HG03039 (cell line): ENCODE measurements around the gene EML1.

Experiments
- ATAC-seq: cut with Tn5 transposase; IDR thresholded peaks from one replicate; pipeline ENCODE4 v1.9.1; 2021; ENCODE audit warnings: mild to moderate bottlenecking, moderate library complexity; ENCODE audit not compliant: unreplicated experiment

EML1 gene

DNA sequence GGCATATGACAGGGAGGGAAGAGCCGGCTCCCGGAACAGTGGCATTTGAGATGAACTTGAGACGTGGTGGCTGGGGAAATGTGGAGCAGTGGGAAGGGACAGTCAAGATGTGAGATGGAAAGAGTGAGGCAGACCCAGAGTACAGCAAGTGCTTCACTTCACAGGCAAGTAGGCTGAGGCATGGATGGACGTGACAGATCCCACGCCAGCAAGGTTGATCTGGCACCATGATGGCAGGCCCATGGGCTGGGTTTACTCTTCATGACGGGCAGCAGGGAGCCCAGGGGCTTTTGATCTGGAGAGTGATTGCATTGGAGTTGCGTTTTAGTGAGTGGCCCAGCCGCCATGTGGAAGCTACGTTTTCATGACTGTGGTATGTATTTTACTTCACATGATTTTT, 17.9 kb upstream of the EML1 start:
- no peak for ATAC-seq

DNA sequence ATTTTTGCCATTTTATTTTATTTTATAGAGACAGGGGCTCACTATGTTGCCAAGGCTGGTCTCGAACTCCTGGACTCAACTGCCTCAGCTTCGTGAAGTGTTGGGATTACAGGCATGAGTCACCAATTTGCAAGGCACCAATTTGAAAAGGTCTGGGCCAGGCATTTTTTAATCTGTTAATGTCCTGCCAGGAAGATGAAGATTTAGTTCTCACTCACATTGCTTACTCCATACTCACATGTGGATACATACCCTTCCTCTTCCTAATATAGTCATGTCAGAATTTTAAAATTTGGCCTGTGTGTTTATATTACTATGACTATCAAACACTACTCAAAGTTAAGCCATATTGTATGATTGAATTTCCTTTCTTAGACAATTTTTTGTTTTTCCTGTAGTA, 15.3 kb upstream of the EML1 start:
- no peak for ATAC-seq

DNA sequence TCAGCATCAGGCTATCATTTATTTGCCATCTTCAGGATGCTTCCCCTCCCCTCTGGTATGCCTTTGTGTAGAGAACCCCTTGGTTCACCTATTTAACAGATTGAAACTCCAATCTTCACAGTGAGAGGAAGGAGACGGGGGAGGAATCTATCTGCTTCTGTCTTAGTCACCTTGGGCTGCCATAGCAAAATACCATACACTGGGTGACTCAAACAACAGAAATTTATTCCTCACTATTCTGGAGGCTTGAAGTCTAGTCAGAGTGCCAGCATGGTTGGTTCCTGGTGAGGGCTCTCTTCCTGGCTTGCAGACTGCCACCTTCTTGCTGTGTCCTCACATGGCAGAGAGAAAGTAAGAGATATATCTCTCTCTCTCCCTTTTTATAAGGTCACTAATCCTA, 13.5 kb upstream of the EML1 start:
- ATAC-seq = no peak

DNA sequence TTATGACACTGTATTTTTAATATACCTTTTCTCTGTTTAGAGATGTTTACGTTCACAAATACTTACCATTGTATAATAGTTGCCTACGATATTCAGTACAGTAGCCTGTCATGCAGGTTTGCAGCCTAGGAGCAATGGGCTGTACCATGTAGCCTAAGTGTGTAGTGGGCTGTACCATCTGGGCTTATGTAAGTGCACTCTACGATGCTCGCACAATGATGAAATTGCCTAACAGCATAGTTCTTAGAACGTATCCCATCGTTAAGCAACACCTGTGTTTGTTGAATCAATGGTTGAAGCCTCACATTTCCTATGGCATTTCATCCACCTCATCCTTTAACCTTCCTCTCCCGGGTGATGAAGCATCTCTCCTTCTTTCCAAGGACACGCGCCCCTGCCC, 12.5 kb upstream of the EML1 start:
- ATAC-seq = no peak

DNA sequence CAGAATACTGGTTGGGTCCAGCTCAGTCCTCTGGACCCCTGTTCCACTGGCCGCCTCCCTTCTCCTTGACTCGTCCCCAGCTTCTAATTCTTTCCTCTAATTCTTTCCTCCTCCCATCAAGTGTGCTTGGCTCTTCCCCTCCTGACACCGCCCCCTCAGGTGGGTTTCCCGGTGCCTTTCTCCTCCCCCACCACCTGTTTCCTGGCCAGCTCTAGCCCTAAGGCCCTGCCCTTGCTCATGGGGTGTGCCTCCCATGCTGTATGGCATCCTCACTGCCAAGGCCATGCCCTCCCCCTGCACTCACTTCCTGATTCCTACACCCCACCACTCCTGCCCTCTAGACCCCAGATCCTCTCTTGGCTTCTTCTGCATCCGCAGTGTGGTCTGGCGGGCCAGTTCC, 12.1 kb upstream of the EML1 start:
- ATAC-seq = no peak

DNA sequence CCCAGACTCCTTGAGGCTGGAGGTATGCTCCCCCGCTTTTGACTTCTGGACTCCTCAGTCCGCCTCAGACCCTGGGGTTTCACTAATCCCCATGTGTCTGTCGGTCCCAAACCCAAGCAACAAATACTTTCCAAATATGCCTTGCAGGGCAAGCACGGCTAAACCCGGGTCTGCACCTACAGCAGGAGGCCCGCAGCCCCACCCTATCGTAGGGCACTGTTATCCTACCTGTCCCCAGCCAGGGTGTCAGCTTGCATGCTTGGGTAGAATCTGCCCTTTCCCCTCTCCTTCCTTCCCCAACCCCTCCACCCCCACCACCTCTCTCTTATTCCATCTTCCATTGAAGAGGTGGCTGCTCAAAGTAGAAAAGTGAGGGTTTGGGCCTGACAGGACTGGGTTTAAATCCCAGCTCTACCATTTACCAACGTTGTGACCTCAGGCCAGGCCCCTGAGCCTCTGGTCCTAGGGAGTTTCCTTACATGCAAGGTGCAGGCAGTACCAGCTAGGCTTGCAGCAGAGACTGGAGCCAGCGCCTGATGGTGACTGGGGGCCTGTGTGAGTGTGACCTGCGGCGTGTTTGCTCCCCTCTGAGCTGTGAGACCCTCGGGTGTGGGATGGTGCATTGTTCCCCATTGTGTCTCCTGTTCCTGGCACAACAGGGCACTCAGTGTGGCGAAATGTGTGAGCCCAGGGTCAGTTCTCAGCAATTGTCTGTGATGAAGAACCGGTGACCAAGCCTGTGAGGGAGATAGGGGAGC, 11.2 kb upstream of the EML1 start:
- no peak for ATAC-seq

DNA sequence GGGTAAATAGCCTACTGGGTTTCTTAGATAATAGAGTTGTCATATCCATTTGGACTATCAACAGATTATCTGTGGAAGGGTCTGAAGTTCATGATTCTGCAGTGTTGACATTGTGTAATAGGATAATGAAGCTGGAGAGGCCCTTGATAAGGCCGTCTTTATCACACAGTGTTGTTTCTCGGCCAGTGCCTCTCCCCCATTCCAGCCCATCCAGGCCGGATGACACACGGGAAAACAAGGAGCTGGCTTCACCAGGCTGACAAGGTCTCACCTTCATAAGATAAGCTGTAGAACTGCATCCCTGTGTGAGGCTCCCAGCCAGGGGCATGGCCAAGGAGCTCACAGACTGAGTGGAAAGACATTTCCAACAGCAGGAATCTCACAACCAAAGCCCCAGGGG, 8.7 kb upstream of the EML1 start:
- no peak for ATAC-seq

DNA sequence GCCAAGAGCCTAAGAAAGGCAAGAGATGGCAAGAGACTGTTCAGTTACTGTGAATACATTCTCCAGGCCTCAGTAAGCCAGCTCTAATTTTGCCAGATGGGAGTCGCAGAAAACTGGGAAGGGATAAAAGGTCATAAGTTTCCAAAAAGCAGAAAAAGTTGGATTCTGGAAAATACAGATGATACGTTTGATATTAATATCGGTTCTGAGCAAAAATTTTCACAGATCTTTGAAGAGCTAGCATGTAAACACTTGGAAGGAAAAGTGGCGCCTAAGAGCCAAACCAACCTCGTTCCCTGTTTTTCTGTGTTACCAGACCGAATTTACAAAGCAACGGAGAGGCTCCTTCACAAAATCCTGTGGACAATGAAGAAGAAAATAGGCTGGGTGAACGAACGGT, 7.8 kb upstream of the EML1 start:
- ATAC-seq = no peak

DNA sequence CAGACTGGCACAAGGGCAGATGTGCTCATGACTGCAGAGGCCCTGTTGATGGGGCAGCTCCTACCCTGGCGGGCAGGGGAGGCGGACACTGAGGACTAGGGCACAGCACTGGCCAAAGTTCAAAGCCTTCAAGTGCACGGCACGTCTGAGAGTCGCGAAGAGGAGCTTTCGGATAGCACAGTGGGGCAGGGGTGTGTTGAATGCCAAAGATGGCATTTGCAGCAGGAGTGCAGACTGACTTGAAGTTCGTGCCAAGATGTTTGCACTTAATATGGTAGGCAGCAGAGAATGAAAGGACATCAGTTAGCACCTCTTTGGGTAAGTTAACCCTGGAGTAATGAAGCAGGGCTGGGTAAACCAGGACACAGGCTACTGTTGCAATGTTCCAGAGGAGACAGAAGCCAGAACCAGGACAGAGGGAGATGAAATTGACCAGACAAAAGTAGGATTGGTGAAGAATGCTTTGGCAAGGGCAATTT, 6.7 kb upstream of the EML1 start:
- ATAC-seq = no peak

DNA sequence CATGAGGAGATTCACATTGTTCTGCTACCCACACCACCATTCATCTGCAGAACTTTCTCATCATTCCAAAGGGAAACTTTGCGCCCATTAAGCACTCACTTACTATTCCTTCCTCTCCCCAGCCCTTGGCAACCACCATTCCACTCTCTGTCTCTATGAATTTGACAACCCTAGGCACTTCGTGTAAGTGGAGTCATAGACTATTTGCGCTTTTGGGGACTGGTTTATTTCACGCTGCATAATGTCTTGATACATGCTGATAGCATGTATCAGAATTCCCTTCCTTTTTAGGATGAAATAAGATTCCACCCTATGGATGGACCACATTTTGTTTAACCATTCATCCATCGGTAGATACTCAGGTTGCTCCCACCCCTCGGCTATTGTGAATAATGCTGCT, 4.5 kb upstream of the EML1 start:
- ATAC-seq = no peak

DNA sequence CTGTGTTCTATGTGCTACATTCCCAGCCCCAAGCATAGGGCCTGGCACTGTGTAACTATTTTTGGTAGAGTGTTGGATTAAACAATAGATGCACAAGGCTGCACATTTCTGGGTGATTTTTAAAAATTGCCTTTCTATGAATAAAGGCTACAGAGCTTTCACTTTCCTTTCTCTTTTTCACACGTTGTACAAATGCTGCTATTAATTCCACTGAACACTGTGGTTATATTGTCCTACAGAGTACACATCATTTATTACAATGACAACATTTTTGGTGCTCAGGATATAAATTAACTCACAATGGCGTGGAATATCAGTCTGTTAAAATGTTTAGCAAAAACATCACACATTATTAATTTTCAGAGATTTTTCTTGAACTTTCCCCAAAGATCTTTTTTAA, 3.6 kb upstream of the EML1 start:
- ATAC-seq = no peak

DNA sequence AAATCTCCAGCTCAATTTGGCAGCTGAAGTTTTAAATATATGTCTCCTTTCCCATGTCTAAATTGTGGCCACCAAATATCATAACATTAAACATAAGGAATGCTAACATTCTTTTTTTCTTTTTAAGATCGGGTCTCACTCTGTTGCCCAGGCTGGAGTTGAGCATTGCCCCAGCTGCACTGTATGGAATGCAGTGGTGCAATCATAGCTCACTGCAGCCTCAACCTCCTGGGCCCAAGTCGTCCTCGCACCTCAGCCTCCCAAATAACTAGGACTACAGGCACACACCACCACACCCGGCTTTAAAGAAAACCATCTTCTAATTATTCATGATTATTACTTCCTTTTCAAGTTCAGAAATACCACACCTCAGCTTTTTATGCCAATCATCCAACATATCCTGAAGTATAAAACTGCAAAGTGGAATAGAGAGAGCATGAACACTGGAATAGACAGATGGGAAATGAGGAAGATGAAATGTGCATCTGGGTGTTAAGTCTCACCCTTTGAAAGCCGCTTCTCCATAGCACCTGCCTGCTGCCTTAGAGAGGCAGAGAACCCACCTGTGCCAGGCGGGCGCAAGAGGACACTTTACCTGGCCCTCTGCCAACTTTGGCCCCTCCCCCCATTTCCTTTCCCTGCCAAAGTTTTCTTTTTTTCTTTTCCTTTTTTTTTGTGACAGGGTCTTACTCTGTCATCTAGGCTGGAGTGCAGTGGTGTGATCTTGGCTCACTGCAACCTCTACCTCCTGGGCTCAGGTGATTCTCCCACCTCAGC, 2.8 kb upstream of the EML1 start:
- no peak for ATAC-seq

DNA sequence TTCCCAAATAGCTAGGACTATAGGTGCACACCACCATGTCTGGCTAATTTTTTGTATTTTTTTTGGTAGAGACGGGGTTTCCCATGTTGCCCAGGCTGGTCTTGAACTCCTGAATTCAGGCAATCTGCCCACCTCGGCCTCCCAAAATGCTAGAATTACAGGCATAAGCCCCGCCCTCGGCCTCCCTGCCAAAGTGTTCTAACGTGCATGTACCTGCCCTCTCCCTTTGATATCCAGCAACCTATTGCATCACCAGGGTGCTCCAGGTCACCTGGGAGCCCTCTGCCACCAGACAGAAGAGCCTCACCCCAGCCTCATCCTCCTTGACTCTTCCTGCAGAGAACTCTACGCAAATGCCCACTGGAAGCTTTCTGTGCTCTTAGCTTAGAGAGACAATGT, 2.2 kb upstream of the EML1 start:
- ATAC-seq = no peak

DNA sequence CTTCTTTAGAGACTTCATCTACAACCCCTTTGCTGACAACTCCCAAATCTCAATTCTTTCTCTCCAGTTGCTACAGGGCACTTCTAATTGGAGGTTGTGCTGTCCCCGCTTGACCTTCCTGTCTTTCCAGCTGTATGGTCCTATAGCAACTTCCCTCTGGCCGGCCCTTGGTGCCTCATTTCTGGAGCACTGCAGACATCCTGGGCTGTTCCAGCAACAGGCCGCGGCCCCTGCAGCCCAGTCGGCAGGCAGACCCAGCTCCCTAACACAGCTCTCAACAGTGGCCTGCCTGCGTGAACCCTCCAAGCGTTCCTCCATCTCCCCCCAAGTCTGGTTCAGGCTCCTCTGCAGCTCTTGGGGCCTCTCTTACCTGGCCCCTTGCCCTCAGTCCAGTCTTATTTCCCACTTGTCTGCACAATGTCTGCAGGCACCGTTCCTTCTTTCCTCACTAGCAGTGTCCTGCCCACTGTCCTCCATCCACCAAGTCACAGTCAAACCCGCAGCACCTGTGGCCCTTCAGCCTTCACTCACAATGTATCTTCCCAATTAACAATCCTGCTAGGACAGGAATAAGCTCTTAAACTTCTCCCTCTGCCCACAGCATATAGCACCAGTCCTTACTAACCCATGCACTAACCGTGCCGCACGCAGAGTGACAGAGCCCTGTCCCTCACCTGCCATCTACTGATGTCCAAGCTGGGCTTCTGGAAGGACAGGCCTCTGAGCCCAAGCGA, 1.6 kb upstream of the EML1 start:
- no peak for ATAC-seq

DNA sequence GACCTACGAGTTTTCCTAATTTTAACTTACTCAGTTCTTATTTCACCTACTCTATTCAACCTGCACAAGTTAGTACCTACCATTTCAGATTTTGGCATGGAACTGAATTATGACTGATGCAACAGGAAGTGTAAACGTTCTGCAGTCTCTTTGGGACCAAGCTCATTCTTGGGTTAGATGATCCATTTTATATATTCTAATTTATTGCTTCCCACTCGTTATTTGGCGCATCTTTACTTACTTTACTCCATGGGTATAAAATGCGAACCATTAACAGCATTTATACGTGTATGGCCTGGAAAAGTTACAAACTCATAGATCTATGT, 1.0 kb upstream of the EML1 start:
- no peak for ATAC-seq

DNA sequence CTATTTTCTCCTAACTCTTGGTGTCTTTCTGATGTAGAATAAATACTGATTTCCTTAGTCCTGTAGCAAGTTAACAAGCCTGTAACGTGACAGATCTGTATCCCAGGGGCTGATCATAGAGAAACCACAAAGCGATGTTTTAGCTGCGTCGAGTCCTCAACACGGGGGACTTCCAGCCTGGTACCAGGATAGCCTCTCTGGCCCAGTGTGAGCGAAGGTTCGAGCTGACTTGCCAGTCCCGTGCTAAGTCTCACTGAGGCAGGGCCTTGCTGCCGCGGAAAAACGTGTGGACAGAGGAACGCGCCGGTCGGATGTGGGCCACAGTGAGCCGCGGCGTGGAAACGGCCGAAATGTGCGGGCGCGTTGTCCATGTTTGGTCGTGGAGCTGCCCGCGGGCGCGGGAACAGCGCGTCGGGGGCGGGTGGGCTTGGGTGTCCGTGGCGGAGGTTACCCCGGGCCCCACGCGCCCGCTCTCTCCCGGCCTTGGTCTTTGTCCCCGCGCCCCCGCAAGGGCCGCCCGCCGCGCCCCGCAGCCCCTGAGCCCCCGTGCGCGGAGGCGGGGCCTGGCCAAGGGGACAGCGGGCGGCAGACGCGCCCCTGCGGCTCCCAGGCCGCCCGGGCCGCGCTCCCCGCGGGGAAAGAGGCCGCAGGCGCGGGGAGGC, 531 bp upstream of the EML1 start:
- ATAC-seq = no peak

DNA sequence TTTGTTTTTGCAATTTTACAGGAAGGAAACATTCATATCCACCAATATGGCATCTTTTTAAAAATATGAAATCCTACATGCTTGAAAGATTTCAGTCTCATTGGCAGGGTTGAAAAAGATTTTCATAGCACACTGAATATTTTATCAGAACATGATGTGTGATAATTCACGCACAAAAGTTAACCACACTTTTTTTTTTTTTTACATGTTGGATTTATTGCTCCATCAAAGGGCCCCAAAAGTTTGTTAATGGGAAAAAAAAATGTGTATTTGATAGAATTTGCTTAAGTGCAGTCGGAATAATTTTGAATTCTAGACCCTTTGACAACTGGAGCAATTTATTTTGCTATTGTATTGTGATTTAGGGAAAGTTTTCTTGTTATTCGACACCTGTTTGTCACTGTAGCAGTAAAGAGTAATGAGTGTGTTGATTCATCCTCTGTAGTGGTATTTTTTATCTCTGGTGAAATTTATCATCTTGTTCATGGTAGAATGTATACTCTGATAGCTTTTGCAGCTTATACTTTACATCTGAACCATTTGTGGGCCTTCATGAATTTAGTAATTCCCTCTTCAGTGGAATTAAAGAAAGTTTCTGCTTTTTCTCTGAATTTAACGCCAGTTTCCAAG, 1.1 kb downstream of the EML1 start:
- no peak for ATAC-seq

DNA sequence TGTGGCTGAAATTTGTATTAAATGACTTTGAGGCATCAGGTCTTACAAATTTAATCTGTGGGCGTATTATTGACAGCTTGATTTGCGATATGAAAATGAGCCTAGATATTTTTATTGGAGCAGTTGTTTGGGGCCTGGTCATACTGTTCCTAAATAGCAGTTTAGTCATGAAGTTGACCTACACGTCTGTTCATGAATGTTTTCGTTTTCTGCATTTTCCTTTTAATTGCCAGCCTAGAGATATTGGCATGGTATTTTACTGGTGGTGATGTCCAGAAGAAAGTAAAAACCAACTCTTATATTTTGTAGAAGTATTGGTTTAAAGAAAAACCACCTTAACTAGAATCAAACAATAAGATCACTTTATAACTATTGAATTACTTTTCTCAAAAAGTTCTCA, 1.8 kb downstream of the EML1 start:
- ATAC-seq = no peak

DNA sequence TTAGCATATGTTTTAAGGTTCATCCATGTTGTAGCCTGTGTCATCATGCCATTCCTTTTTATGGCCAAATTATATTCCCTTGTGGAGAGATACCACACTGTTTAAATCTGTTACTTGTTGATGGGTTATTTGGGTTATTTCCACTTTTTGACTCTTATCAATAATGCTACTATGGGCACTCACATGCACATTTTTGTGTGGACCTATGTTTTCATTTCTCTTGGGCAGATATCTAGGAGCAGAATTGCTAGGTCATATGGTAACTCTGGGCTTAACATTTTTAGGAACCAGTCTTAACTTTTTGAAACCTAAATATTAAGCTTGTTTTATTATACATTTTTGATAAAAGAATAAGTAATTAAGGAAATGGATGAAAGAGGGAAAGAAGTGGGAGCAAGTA, 4.0 kb downstream of the EML1 start:
- no peak for ATAC-seq

DNA sequence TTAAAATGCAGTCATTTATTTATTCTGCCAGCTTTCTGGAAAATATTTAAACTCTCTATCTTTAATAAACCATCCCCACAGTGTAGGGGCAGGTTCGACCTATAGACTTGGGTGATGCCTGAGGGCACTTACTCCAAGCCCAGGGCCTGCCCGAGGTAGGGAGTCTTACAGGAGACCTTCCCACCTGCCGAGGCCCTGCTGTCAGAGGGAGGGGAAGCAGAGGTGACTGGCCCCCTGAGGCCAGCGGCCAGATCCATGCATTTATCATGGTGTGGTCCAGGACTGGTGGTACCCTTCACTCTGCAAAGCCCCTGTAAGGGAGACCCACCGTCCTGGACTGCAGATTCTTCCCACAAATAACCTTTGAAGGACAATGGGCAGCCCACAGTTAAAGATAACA, 7.6 kb downstream of the EML1 start:
- no peak for ATAC-seq
